Esophagus squamous epithelium (tissue), 4 donors: ENCODE results near the gene UCKL1.
A peak's percentile ranks its signal among the peaks of the same experiment; 100 is the strongest.

Experiments used
- POLR2A ChIP-seq, 4 donors: fragments of 450-650 bp; IDR thresholded peaks; one replicate each; pipeline ENCODE4 v1.6.1; 2017; ENCODE audit warnings: antibody characterized with exemption in 4 of 4, mild to moderate bottlenecking in 4 of 4, moderate library complexity in 3 of 4
- TF ChIP-seq, protein P1 (sequence below), 6 experiments: fragments of 450-650 bp in 4 of 6; fragments of 200-600 bp in 2 of 6; sonication (generic) in 2 of 6; IDR thresholded peaks; one replicate each; pipeline ENCODE4 v1.5.1; 2016 to 2019; ENCODE audit warnings: antibody characterized with exemption in 6 of 6, mild to moderate bottlenecking in 4 of 6, moderate library complexity in 4 of 6

- TF ChIP-seq, protein P1, sequence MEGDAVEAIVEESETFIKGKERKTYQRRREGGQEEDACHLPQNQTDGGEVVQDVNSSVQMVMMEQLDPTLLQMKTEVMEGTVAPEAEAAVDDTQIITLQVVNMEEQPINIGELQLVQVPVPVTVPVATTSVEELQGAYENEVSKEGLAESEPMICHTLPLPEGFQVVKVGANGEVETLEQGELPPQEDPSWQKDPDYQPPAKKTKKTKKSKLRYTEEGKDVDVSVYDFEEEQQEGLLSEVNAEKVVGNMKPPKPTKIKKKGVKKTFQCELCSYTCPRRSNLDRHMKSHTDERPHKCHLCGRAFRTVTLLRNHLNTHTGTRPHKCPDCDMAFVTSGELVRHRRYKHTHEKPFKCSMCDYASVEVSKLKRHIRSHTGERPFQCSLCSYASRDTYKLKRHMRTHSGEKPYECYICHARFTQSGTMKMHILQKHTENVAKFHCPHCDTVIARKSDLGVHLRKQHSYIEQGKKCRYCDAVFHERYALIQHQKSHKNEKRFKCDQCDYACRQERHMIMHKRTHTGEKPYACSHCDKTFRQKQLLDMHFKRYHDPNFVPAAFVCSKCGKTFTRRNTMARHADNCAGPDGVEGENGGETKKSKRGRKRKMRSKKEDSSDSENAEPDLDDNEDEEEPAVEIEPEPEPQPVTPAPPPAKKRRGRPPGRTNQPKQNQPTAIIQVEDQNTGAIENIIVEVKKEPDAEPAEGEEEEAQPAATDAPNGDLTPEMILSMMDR (IDR thresholded peaks at IDR 0.05) = no peak
- peak in 1 of 4 donors; percentile 13 for TF ChIP-seq POLR2A (IDR thresholded peaks at IDR 0.05)
These were observed 13.8 kb downstream of the UCKL1 start for GRCh38 chr20:63942250-63942951.
